ENCODE results near the gene ZNF594.
"Not testable (repeated sequence)": the region's sequence is repeated elsewhere in the genome, so short reads cannot be mapped to it uniquely, and the experiment has no call there.

Gene ZNF594

DNA sequence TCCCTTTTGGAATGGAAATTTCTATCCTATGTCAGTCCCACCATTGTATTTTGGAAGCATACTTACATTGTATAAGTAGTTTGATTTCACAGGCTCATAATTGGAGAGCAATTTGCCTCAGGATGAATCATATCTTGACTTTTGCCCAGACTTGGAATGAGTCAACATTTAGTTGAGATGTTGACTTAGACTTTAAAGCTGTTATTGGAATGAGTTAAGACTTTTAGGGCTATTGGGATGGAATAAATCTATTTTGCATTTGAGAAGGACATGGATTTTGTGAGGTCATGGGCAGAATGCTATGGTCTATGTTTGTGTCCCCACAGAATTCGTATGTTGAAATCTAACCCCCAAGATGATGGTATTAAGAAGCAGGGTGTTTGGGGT is 12.2 kb upstream of the ZNF594 start:
- peak; percentile 48 for DNase-seq (ENCODE audit: low read depth)
- H3K4me3 ChIP-seq (ENCODE audit: low read depth, low read length) = no peak overlapping the region

DNA sequence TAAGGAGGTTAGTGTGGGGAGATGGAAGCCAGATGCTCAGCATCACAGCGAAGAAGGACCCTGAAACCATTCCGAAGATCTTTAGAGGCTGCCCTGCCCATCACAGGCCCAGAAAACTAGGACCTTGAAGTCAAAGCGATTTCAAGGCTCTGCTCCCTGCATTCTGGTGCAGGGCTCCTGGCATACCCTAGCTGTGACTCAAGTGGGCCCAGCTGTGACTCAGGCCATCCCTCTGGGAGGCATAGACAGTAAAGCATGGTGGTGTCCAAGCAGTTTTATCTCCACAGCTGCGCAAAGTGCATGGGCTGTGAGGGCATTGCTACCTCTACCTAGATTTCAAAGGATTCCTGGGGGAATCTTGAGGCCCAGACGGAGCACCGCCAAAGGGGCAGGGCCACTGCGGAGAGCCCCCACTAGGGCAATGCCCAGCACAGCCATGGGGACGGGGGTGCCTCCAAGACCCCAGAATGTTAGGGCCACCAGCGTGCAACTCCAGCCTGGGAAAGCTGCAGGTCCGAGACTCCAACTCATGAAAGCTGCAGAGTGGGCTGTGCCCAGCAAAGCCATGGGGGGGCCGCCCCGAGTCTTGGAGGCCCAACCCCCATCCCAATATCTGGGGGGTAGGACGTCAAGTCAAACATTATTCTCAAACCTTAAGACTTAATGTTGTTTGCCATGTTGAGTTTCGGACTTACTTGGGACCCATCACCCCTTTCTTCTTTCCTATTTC is 11.7 kb upstream of the ZNF594 start:
- no peak for DNase-seq (ENCODE audit: low read depth)
- no peak overlapping the region for H3K4me3 ChIP-seq (ENCODE audit: low read depth, low read length)

DNA sequence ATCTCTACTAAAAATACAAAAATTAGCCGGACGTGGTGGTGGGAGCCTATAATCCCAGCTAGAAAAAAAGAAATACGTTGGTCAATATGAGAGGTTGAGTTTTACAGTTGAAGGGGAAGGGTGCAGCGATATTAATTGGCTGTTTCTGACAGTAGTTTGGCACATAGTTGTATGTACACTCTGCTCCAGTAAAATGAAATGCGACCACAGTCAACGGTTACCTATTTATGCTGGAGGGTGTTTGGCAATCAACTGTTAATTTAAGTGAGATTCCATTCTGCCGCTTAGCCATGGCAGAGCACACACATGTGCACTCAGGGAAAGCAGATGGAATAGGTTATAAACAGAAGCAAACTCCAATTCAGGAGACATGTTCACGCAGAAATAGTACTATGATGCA is 9.3 kb upstream of the ZNF594 start:
- DNase-seq (ENCODE audit: low read depth) = no peak
- H3K4me3 ChIP-seq (ENCODE audit: low read depth, low read length) = no peak overlapping the region

DNA sequence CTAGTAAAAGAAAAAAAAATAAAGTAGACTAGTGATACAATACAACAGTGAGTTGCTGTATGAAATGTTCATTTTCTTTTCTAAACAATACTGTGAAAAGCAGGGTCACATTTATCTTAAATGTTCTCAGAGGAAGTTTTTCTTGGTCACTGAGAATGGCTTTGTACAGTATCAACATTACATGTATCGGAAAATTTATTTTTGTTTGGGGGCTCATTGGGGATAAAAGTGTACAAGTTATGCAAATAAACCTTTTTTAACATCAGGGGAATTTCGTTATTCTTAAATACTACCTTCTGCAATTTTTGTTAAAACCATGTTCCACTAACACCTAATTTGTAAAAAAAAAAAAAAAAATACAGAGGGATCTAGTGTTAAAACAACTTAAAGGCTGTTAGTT is 8.7 kb upstream of the ZNF594 start:
- no peak overlapping the region for H3K4me3 ChIP-seq (ENCODE audit: low read depth, low read length)
- no peak for DNase-seq (ENCODE audit: low read depth)

DNA sequence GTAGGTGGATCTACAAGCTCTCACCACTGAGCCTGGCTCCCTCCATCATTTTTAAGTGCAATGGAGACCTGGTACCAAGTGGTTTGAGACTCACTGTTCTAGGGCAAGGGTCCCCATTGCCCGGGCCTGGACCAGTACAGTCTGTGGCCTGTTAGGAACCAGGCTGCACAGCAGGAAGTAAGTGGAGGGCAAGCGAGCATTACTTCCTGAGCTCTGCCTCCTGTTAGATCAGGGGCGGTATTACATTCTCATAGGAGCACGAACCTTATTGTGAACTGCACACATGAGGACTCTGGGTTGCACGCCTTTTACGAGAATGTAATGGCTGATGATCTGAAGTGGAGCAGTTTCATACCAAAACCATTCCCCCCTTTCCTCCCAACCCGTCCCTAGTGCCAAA is 6.8 kb upstream of the ZNF594 start:
- no peak overlapping the region for H3K4me3 ChIP-seq (ENCODE audit: low read depth, low read length)
- no peak for DNase-seq (ENCODE audit: low read depth)

DNA sequence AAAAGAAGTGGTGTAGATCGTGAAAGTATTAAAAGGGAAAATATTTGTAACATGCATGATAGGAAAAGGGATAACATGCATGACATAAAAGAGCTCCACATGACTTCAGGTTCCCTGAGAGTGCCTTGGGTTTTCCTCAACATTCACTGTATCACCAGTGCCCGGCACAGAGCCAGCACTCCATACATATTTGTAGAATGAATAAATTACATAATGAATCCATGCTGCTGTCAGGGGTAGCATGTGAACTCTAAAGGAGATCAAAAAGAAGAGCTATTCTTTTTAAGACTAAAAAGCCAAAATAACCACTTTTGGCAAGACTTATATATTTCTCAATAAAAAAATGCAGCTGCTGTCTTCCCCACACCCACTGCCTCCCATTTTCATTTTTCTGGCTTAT is 2.7 kb upstream of the ZNF594 start:
- no peak for DNase-seq (ENCODE audit: low read depth)
- H3K4me3 ChIP-seq (ENCODE audit: low read depth, low read length) = no peak overlapping the region

DNA sequence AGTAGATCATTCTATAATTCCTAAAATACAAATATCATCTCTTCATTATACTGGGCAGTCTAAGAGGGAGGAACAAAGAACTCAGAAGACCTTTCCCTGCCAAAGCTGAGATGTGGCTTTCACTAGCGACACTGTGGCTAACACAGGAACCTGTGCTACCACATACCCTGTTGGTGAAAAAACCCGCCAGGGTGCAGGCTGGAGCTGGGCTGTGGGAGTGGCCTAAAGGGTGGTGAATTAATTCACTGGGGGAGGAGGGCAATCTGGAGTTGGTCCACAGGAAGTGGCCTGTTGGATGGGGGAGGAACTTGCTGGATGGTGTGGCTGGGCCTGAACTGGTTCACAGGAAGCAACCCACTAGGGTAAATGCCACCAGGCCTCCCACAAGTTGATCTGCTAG is 7.4 kb downstream of the ZNF594 start:
- H3K4me3 ChIP-seq (ENCODE audit: low read depth, low read length) = no peak overlapping the region
- DNase-seq (ENCODE audit: low read depth) = no peak

DNA sequence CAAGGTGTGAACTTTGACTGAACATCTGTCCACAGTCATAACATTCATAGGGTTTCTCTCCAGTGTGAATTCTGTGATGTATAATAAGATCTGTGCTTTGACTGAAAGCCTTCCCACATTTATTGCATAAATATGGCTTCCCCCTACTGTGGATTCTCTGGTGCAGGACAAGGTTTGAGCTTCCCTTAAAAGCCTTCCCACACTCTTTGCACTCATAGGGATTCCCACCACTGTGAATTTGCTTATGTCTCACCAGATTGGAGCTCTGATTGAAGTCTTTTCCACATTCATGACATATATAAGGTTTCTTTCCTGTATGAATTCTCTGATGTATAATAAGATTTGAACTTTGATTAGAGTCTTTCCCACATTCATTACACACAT is 8.3 kb downstream of the ZNF594 start:
- no peak overlapping the region for H3K4me3 ChIP-seq (ENCODE audit: low read depth, low read length)
- no peak for DNase-seq (ENCODE audit: low read depth)

DNA sequence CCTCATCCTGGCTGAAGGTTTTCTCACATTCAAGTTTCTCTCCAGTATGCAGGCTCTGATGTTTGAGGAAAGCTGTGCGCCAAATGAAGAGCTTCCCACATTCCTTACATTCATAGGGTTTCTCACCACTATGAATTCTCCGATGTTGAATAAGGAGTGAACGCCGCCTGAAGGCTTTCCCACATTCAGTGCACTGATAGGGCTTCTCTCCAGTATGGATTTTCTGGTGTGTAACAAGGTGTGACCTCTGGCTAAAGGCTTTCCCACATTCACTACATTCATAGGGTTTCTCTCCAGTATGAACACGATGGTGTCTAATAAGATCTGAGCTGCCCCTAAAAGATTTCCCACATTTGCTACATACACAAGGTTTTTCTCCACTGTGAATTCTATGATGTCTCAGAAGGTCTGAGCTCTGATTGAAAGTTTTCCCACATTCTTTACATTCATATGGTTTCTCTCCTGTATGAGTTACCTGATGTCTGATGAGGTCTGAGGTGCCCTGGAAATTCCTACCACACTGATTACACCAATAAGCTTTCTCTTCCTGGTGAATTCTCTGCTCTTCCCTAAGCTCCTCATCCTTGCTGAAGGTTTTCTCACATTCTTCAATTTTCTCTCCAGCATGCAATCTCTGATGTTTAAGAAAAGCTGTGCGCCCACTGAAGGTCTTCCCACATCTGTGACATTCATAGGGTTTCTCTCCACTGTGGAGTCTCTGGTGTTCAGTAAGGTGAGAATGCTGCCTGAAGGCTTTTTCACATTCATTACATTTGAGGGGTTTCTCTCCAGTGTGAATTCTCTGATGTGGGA is 8.9 kb downstream of the ZNF594 start:
- no peak overlapping the region for H3K4me3 ChIP-seq (ENCODE audit: low read depth, low read length)
- no peak for DNase-seq (ENCODE audit: low read depth)

DNA sequence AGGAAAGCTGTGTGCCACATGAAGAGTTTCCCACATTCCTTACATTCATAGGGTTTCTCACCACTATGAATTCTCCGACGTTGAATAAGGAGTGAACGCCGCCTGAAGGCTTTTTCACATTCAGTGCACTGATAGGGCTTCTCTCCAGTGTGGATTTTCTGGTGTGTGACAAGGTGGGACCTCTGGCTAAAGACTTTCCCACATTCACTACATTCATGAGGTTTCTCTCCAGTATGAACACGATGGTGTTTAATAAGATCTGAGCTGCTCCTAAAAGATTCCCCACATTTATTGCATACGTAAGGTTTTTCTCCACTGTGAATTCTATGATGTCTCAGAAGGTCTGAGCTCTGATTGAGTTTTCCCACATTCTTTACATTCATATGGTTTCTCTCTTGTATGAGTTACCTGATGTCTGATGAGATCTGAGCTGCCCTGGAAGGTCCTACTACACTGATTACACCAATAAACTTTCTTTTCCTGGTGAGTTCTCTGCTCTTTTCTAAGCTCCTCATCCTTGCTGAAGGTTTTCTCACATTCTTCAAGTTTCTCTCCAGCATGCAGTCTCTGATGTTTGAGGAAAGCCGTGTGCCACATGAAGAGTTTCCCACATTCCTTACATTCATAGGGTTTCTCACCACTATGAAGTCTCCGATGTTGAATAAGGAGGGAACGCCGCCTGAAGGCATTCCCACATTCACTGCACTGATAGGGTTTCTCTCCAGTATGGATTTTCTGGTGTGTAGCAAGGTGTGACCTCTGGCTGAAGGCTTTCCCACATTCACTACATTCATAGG is 10.0 kb downstream of the ZNF594 start:
- no peak for DNase-seq (ENCODE audit: low read depth)
- H3K4me3 ChIP-seq (ENCODE audit: low read depth, low read length) = no peak overlapping the region

DNA sequence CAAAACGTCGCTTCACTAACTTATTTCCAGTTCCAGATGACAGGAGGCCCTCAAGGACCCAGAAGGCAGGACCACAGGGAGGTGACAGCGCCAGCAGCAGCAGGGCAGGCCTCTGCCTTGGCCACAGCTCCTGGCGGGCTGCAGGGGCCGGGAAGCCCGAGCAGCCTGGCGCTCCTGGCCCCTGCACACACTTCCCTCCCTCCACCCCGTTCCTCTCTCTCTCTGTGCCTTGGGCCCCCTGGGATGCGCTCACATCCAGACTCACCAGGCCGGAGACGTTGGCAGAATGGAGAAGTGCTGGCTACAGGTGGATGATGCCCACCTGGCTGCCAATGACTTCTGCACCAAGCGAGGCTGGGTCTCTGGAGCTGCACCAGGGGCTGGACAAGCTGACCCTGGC is 12.7 kb downstream of the ZNF594 start:
- DNase-seq (ENCODE audit: low read depth) = no peak

DNA sequence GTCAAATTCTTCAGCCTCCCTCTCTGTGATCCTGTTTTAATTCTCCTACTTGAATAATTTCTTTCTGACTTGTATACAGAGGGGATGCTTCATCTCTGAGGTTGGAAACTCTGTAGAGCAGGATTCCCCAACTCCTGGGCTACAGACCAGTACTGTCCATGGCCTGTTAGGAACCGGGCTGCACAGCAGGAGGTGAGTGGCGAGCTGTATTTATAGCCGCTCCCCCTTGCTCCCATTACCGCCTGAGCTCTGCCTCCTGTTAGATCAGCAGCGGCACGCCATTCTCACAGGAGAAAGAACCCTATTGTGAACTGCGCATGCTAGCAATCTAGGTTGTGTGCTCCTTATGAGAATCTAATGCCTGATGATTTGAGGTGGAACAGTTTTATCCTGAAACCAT is 16.6 kb downstream of the ZNF594 start:
- H3K4me3 ChIP-seq (ENCODE audit: low read depth, low read length); DNase-seq (ENCODE audit: low read depth): not testable (repeated sequence)

More for the DNA sequence above, 12.7 kb downstream of the ZNF594 start:
- H3K4me3 ChIP-seq (ENCODE audit: low read depth, low read length) = no peak overlapping the region

DNA sequence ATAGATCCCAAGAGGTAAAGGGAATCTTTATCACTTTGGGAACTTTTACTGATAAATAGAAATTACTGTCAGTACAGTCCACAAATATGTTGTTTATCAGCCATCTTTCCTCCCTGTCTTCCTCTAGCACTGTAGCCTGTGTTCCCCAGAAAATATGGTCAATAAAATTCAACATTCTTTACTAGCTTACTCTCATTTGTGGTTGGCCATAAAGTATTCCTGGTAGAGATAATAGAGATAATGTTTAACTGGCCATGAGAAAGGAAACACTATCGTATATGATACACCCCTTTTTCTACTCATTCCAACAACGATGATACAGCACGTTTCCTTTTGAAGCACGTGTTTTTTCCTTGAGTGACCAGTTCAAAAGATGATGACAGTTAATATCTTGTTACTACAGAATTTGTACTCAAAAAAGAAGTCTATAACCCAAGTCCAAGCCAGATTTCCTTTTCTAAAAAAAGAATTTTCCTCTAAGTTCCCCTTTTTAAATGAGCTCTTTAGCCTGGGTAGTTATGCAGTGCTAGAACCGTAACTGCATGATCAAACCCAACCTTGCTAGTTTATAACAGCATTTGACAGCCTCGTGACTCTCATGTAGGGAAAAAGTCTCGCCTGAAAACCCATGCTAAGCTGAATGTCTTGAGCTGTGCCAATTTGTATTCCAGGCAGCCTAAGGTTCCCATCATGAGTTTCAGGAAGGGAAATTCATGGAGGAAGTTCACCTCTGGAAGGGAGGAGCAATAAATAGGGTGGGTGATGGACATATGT is 25.7 kb downstream of the ZNF594 start:
- DNase-seq (ENCODE audit: low read depth) = not testable (repeated sequence)

DNA sequence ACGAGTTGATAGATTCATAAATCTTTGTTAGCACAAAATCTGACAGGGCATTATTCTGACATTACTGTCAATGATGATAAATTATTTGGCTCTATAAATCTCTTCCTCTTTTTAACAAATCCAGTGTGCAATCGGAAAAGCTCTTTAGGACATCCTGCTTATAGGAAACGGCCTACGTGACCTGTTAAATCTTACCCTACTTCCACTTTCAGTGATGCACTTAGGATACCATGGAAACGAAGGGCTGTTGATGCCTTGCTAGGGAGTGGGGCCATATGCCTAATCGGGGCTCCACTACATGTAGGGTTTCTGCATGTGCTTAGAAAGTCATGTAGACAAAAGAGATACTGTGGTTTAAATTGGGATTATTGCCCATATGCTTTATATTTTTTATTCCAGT is 27.2 kb downstream of the ZNF594 start:
- DNase-seq (ENCODE audit: low read depth) = no peak
- no peak overlapping the region for H3K4me3 ChIP-seq (ENCODE audit: low read depth, low read length)

More for the DNA sequence above, 25.7 kb downstream of the ZNF594 start:
- H3K4me3 ChIP-seq (ENCODE audit: low read depth, low read length) = not testable (repeated sequence)

DNA sequence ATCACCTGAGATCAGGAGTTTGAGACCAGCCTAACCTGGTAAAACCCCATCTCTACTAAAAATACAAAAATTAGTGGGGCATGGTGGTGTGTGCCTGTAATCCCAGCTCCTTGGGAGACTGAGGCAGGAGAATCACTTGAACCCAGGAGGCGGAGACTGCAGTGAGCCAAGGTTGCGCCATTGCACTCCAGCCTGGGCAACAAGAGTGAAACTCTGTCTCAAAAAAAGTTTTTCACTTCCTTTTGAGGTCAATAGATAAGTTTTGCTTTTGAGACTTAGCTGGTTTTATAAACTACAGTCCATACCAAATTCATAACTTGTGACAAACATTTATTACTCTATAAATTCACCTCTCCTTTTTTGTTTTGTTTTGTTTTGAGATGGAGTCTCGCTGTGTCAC is 29.9 kb downstream of the ZNF594 start:
- not testable (repeated sequence) for DNase-seq (ENCODE audit: low read depth)

DNA sequence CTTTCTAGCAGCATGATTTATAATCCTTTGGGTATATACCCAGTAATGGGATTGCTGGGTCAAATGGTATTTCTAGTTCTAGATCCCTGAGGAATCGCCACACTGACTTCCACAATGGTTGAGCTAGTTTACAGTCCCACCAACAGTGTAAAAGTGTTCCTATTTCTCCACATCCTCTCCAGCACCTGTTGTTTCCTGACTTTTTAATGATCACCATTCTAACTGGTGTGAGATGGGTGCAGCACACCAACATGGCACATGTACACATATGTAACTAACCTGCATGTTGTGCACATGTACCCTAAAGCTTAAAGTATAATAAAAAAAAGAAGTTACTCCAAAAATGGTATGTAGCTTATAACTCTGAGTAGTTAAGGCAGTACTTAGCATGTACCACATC is 31.0 kb downstream of the ZNF594 start:
- not testable (repeated sequence) for H3K4me3 ChIP-seq (ENCODE audit: low read depth, low read length); DNase-seq (ENCODE audit: low read depth)

More for the DNA sequence above, 29.9 kb downstream of the ZNF594 start:
- not testable (repeated sequence) for H3K4me3 ChIP-seq (ENCODE audit: low read depth, low read length)

DNA sequence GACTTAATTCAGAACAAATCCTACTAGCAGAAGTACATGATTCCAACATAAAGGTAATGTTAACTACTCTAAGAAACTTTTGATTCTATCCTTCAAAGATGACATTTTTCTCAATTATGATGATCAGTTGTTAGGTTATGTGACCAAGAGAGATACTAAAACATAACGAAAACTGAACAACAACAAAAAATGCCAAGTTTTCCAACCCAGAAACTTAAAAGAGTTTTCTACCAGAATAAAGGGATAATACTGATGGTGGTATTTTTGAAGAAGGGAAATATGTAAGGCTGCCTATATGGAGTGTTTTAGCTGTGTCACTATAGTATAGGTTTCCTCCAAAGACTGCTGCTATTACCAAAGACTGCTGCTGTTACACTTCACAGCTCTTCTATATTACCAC is 45.5 kb downstream of the ZNF594 start:
- not testable (repeated sequence) for H3K4me3 ChIP-seq (ENCODE audit: low read depth, low read length); DNase-seq (ENCODE audit: low read depth)

DNA sequence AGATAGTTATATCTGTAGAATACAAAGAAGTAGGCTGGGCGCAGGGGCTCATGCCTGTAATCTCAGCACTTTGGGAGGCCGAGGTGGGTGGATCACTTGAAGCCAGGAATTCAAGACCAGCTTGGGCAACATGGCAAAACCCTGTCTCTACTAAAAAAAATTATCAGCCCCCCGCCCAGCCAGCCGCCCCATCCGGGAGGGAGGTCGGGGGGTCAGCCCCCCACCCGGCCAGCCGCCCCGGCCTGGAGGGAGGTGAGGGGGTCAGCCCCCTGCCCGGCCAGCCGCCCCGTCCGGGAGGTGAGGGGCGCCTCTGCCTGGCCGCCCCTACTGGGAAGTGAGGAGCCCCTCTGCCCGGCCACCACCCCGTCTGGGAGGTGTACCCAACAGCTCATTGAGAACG is 48.8 kb downstream of the ZNF594 start:
- DNase-seq (ENCODE audit: low read depth); H3K4me3 ChIP-seq (ENCODE audit: low read depth, low read length): not testable (repeated sequence)

DNA sequence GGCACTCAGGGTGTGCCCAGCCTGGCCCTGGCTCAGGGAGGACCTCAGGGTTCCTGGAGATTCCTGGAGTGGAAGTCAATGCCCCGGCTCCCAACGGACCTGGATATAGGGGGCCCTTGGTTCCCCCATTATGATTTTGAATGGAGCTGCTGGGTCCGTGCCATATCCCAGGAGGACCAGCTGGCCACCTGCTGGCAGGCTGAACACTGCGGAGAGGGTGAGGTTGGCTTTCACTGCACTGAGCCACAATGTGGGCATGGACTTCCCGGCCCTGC is 52.3 kb downstream of the ZNF594 start:
- no peak overlapping the region for H3K4me3 ChIP-seq (ENCODE audit: low read depth, low read length)
- no peak for DNase-seq (ENCODE audit: low read depth)
